ENCODE results near the gene POLK. TPM values are rescaled to one million over a fixed set of nuclear protein-coding genes. Genes with fewer than 3 reads are reported as not detected.

The POLK gene
- total and polyA plus RNA-seq, 2 of the 13 experiments (the other 11 are each of a cell fraction or from before 2014, with no cell fraction given) = 8.6 to 11.7 TPM

GRCh38 chr5:75612226-75612569 is 100.5 kb downstream of the POLK start (continued):
- no peak for TF ChIP-seq MXD1 (CRISPR knock-in tag; IDR thresholded peaks at IDR 0.05)
- TF ChIP-seq NONO (IDR thresholded peaks at IDR 0.05) = no peak
- no peak for TF ChIP-seq NONO (CRISPR knock-in tag; conservative IDR thresholded peaks at IDR 0.05)
- no peak for TF ChIP-seq KDM6A (CRISPR knock-in tag; IDR thresholded peaks at IDR 0.05; ENCODE audit: low read depth)

- 96% methylated on average over 3 of the region's 3 CpGs for WGBS (ENCODE audit: low lambda C conversion rate)
- in situ Hi-C loops (cut with HindIII; ENCODE audit: extremely low pct_ligation_motif_present, low pct_unique_long_range_greater_than_20kb) = no loop called here
Measured at GRCh38 chr5:75612901-75613300, 101.2 kb downstream of the POLK start.

GRCh38 chr5:75614176-75614575 is 102.5 kb downstream of the POLK start:
- FAIRE-seq = no peak
- no peaks in the 10 kb centered on the region for H3K79me2 ChIP-seq (ENCODE audit: insufficient read depth, low read length)
- 93% methylated on average over 1 of the region's 1 CpG for WGBS (ENCODE audit: low lambda C conversion rate)
- intact Hi-C loops (cut with micrococcal nuclease; ENCODE audit: unreplicated experiment) (no loop called here), in situ Hi-C loops (cut with HindIII; ENCODE audit: extremely low pct_ligation_motif_present, low pct_unique_long_range_greater_than_20kb) (no loop called here)
- no peak for DNase-seq (ENCODE audit: low spot score)
- no TSS peak for BruUV-seq (replicated peaks)
- ATAC-seq = no peak
- H3K9me3 ChIP-seq (ENCODE audit: low read length) = no peaks in the 10 kb centered on the region
- no peaks in the 10 kb centered on the region; a peak in 1 of 5 replicates for H3K27me3 ChIP-seq (ENCODE audit: control insufficient read depth in 1 of 2, insufficient read depth in 2 of 2, low read length in 2 of 2)
- H3K4me1 ChIP-seq (ENCODE audit: insufficient read depth, low read length) = peaks cover 5% of the 10 kb centered on the region; the same call in 1 of the 2 replicates
- POLR2A ChIA-PET = no interaction called here
- H2AFZ ChIP-seq (ENCODE audit: low read length) = no peak overlapping the region
- no peaks in the 10 kb centered on the region for H4K20me1 ChIP-seq (ENCODE audit: insufficient read depth, low read length)
- H3K27ac ChIP-seq (ENCODE audit: extremely low read length, insufficient read depth, low read length) = no peak overlapping the region
- no peak overlapping the region for H3K4me3 ChIP-seq (replicated peaks in 1 of 3; ENCODE audit: insufficient read depth in 1 of 3, low read depth in 2 of 3, low read length in 3 of 3)
- no peak overlapping the region for H3K9ac ChIP-seq (ENCODE audit: insufficient read depth, low read depth, low read length)
- CTCF ChIA-PET (ENCODE audit: low intra/inter-chr PET ratio, low total read pairs) = no interaction called here
- no peak overlapping the region for H3K4me2 ChIP-seq (ENCODE audit: low read depth, low read length)
- no peaks in the 10 kb centered on the region for H3K36me3 ChIP-seq (replicated peaks in 1 of 2; ENCODE audit: control insufficient read depth in 1 of 2, insufficient read depth in 2 of 2, low read length in 2 of 2)
- TF ChIP-seq ZBTB40 (IDR thresholded peaks at IDR 0.05) (no peak), ZBTB40 (CRISPR knock-in tag; IDR thresholded peaks at IDR 0.05) (no peak)

More at GRCh38 chr5:75612901-75613300, 101.2 kb downstream of the POLK start:
- Histone ChIP-seq H3K4me3 (replicated peaks in 1 of 3; ENCODE audit: insufficient read depth in 1 of 3, low read depth in 2 of 3, low read length in 3 of 3) (no peak overlapping the region), H3K36me3 (replicated peaks in 1 of 2; ENCODE audit: control insufficient read depth in 1 of 2, insufficient read depth in 2 of 2, low read length in 2 of 2) (no peaks in the 10 kb centered on the region), H4K20me1 (ENCODE audit: insufficient read depth, low read length) (no peaks in the 10 kb centered on the region), H3K9ac (ENCODE audit: insufficient read depth, low read depth, low read length) (no peak overlapping the region), H3K4me2 (ENCODE audit: low read depth, low read length) (no peak overlapping the region), H2AFZ (ENCODE audit: low read length) (no peak overlapping the region), H3K9me3 (ENCODE audit: low read length) (no peaks in the 10 kb centered on the region), H3K4me1 (ENCODE audit: insufficient read depth, low read length) (peaks cover 5% of the 10 kb centered on the region; the same call in 1 of the 2 replicates), H3K79me2 (ENCODE audit: insufficient read depth, low read length) (no peaks in the 10 kb centered on the region), H3K27me3 (ENCODE audit: control insufficient read depth in 1 of 2, insufficient read depth in 2 of 2, low read length in 2 of 2) (no peaks in the 10 kb centered on the region; a peak in 1 of 5 replicates), H3K27ac (ENCODE audit: extremely low read length, insufficient read depth, low read length) (no peak overlapping the region)
- intact Hi-C loops (cut with micrococcal nuclease; ENCODE audit: unreplicated experiment) = loop anchor here (1.0 kb wide), 1 partner anchor 18 kb away; no protein-coding TSS in a partner anchor
- ChIA-PET CTCF (ENCODE audit: low intra/inter-chr PET ratio, low total read pairs) (no interaction called here), POLR2A (no interaction called here)
- DNase-seq (ENCODE audit: low spot score) (no peak), ATAC-seq (no peak), FAIRE-seq (no peak)
- no peak for TF ChIP-seq ZBTB3 (CRISPR knock-in tag; IDR thresholded peaks at IDR 0.05; ENCODE audit: borderline replicate concordance, low read depth)
- no TSS peak for BruUV-seq (replicated peaks)
